Breast epithelium (tissue), 3 donors: ENCODE results near the gene RPRM.

Experiments used
- CTCF ChIP-seq, 3 donors: fragments of 450-650 bp; IDR thresholded peaks; one replicate each; pipeline ENCODE4 v1.5.1; 2016 to 2017; ENCODE audit warnings: antibody characterized with exemption in 3 of 3, mild to moderate bottlenecking in 3 of 3, moderate library complexity in 3 of 3
- POLR2A ChIP-seq: fragments of 450-650 bp; IDR thresholded peaks from one replicate; pipeline ENCODE4 v1.6.1; 2016; ENCODE audit warnings: antibody characterized with exemption, mild to moderate bottlenecking, moderate library complexity

- TF ChIP-seq CTCF (IDR thresholded peaks at IDR 0.05) (no peak), POLR2A (no peak)
These were observed 8.9 kb upstream of the RPRM start for GRCh38 chr2:153487448-153487847.
